Subcutaneous abdominal adipose tissue (tissue), 5 donors: Measurements from ENCODE around the gene SLIT3.

ENCODE experiments used
- H3K27ac ChIP-seq: one replicate; pipeline ENCODE4 v1.7.0; 2013; ENCODE audit warnings: low read depth, mild to moderate bottlenecking, inconsistent platforms, low read length, moderate library complexity
- H3K27me3 ChIP-seq, 5 donors: one replicate each; pipeline ENCODE4 v1.7.0; 2013; ENCODE audit warnings: low read length in 5 of 5, inconsistent platforms in 1 of 5; ENCODE audit not compliant: control insufficient read depth in 5 of 5, insufficient read depth in 4 of 5
- H3K36me3 ChIP-seq, 5 donors: one replicate each; pipeline ENCODE4 v1.7.0; 2013; ENCODE audit warnings: low read length in 5 of 5; ENCODE audit not compliant: control insufficient read depth in 5 of 5, insufficient read depth in 5 of 5
- H3K4me1 ChIP-seq, 5 donors: one replicate each; pipeline ENCODE4 v1.7.0; 2013; ENCODE audit warnings: low read length in 5 of 5, mild to moderate bottlenecking in 3 of 5, moderate library complexity in 1 of 5; ENCODE audit not compliant: control insufficient read depth in 5 of 5, insufficient read depth in 5 of 5
- H3K4me3 ChIP-seq, 5 donors: one replicate each; pipeline ENCODE4 v1.7.0; 2013; ENCODE audit warnings: low read length in 5 of 5, low read depth in 1 of 5
- H3K9ac ChIP-seq, 5 donors: one replicate each; pipeline ENCODE4 v1.7.0; 2013; ENCODE audit warnings: low read length in 5 of 5, mild to moderate bottlenecking in 4 of 5, moderate library complexity in 3 of 5
- H3K9me3 ChIP-seq, 5 donors: one replicate each; pipeline ENCODE4 v1.7.0; 2013; ENCODE audit warnings: low read length in 5 of 5; ENCODE audit not compliant: control insufficient read depth in 5 of 5
- donor health status: healthy.
- donor health status: healthy.
- donor health status: healthy.
- donor health status: healthy.
- donor health status: healthy.

Gene SLIT3

GRCh38 chr5:168728546-168729211, 572.3 kb downstream of the SLIT3 start:
- Histone ChIP-seq H3K36me3 (peaks cover 0 to 4% (median 4%) of the 10 kb centered on the region in 5 donors), H3K4me3 (no peak overlapping the region), H3K4me1 (no peaks in the 10 kb centered on the region), H3K9me3 (peaks cover 0 to 10% (median 3%) of the 10 kb centered on the region in 5 donors), H3K9ac (no peak overlapping the region), H3K27me3 (no peaks in the 10 kb centered on the region), H3K27ac (no peak overlapping the region)

GRCh38 chr5:168727547-168727946, 573.4 kb downstream of the SLIT3 start:
- Histone ChIP-seq H3K27me3 (no peaks in the 10 kb centered on the region), H3K4me3 (no peak overlapping the region), H3K27ac (no peak overlapping the region), H3K9ac (no peak overlapping the region), H3K36me3 (peaks cover 4 to 8% (median 6%) of the 10 kb centered on the region in 5 donors), H3K9me3 (peaks cover 0 to 10% (median 3%) of the 10 kb centered on the region in 5 donors), H3K4me1 (no peaks in the 10 kb centered on the region)

GRCh38 chr5:168726342-168726741, 574.6 kb downstream of the SLIT3 start:
- H3K4me3 ChIP-seq = no peak overlapping the region
- H3K4me1 ChIP-seq = no peaks in the 10 kb centered on the region
- H3K27me3 ChIP-seq = no peaks in the 10 kb centered on the region
- no peak overlapping the region for H3K27ac ChIP-seq
- H3K36me3 ChIP-seq = peaks cover 4 to 20% (median 16%) of the 10 kb centered on the region in 5 donors
- H3K9ac ChIP-seq = no peak overlapping the region
- peaks cover 0 to 10% (median 3%) of the 10 kb centered on the region in 5 donors for H3K9me3 ChIP-seq

GRCh38 chr5:168724227-168724626, 576.7 kb downstream of the SLIT3 start:
- Histone ChIP-seq H3K27ac (no peak overlapping the region), H3K9ac (no peak overlapping the region), H3K4me1 (no peaks in the 10 kb centered on the region), H3K36me3 (peaks cover 4 to 24% (median 18%) of the 10 kb centered on the region in 5 donors), H3K9me3 (peaks cover 0 to 10% (median 3%) of the 10 kb centered on the region in 5 donors), H3K4me3 (no peak overlapping the region), H3K27me3 (no peaks in the 10 kb centered on the region)

GRCh38 chr5:168723037-168723436, 577.9 kb downstream of the SLIT3 start:
- Histone ChIP-seq H3K36me3 (peaks cover 4 to 24% (median 18%) of the 10 kb centered on the region in 5 donors), H3K4me1 (no peaks in the 10 kb centered on the region), H3K27me3 (no peaks in the 10 kb centered on the region), H3K27ac (no peak overlapping the region), H3K9me3 (peaks cover 0 to 8% (median 0%) of the 10 kb centered on the region in 5 donors), H3K9ac (no peak overlapping the region), H3K4me3 (no peak overlapping the region)

- Histone ChIP-seq H3K4me1 (no peaks in the 10 kb centered on the region), H3K36me3 (peaks cover 4 to 24% (median 18%) of the 10 kb centered on the region in 5 donors), H3K27me3 (no peaks in the 10 kb centered on the region), H3K9ac (no peak overlapping the region), H3K9me3 (no peaks in the 10 kb centered on the region), H3K4me3 (no peak overlapping the region), H3K27ac (no peak overlapping the region)
Observed at GRCh38 chr5:168721966-168722365, 579.0 kb downstream of the SLIT3 start.

GRCh38 chr5:168721002-168721753, 579.8 kb downstream of the SLIT3 start:
- Histone ChIP-seq H3K4me1 (no peaks in the 10 kb centered on the region), H3K9ac (no peak overlapping the region), H3K9me3 (no peaks in the 10 kb centered on the region), H3K27me3 (no peaks in the 10 kb centered on the region), H3K27ac (no peak overlapping the region), H3K36me3 (peaks cover 4 to 24% (median 18%) of the 10 kb centered on the region in 5 donors), H3K4me3 (no peak overlapping the region)

- Histone ChIP-seq H3K4me3 (no peak overlapping the region), H3K36me3 (peaks cover 4 to 24% (median 18%) of the 10 kb centered on the region in 5 donors), H3K27me3 (no peaks in the 10 kb centered on the region)
Observed at GRCh38 chr5:168720575-168720974, 580.4 kb downstream of the SLIT3 start.

GRCh38 chr5:168714046-168714445, 586.9 kb downstream of the SLIT3 start:
- no peaks in the 10 kb centered on the region for H3K27me3 ChIP-seq
- peaks cover 0 to 11% (median 10%) of the 10 kb centered on the region in 5 donors for H3K4me1 ChIP-seq
- H3K27ac ChIP-seq = no peak overlapping the region
- no peak overlapping the region for H3K4me3 ChIP-seq
- H3K9me3 ChIP-seq = no peaks in the 10 kb centered on the region
- peaks cover 0 to 11% (median 0%) of the 10 kb centered on the region in 5 donors for H3K36me3 ChIP-seq
- H3K9ac ChIP-seq = no peak overlapping the region

More at GRCh38 chr5:168720575-168720974, 580.4 kb downstream of the SLIT3 start:
- H3K9me3 ChIP-seq = no peaks in the 10 kb centered on the region
- H3K4me1 ChIP-seq = no peaks in the 10 kb centered on the region
- no peak overlapping the region for H3K27ac ChIP-seq
- H3K9ac ChIP-seq = no peak overlapping the region

- Histone ChIP-seq H3K36me3 (peaks cover 0 to 17% (median 0%) of the 10 kb centered on the region in 5 donors), H3K27ac (no peak overlapping the region), H3K27me3 (no peaks in the 10 kb centered on the region), H3K9me3 (no peaks in the 10 kb centered on the region), H3K4me3 (no peak overlapping the region), H3K9ac (peak overlapping the region in 1 of 5 donors; percentile 13), H3K4me1 (peaks cover 0 to 11% (median 10%) of the 10 kb centered on the region in 5 donors)
Observed at GRCh38 chr5:168713051-168713450, 587.9 kb downstream of the SLIT3 start.
